ENCODE data around the gene LAMC1. TPM values are rescaled to one million over a fixed set of nuclear protein-coding genes. Genes with fewer than 3 reads are reported as not detected.

LAMC1 gene
- total and polyA plus RNA-seq, 10 of the 15 experiments (the other 5 are each of a cell fraction or from before 2014, with no cell fraction given): 4.6 to 51.4 (median 25.6) TPM

GRCh38 chr1:183012301-183012994 is 10.8 kb upstream of the LAMC1 start (continued):
- TF ChIP-seq ZBTB40 (IDR thresholded peaks at IDR 0.05; ENCODE audit: borderline replicate concordance) (no peak), ZNF24 (IDR thresholded peaks at IDR 0.05) (no peak), SUZ12 (IDR thresholded peaks at IDR 0.05; ENCODE audit: unreplicated experiment) (no peak), YY1 (IDR thresholded peaks at IDR 0.05; ENCODE audit: low read depth, low read length) (no peak), LARP7 (IDR thresholded peaks at IDR 0.05) (no peak)

GRCh38 chr1:183019139-183019740 is 4.0 kb upstream of the LAMC1 start:
- H3K27me3 ChIP-seq (replicated peaks in 1 of 2; ENCODE audit: control insufficient read depth in 2 of 2, insufficient read depth in 2 of 2, low read length in 1 of 2): no peaks in the 10 kb centered on the region
- H2AFZ ChIP-seq (ENCODE audit: control insufficient read depth, low read depth, low read length): no peak overlapping the region
- peaks cover 6% of the 10 kb centered on the region; the same call in 1 of the 2 replicates for H3K4me1 ChIP-seq (ENCODE audit: control insufficient read depth, insufficient read depth, low read length)
- no peak overlapping the region for H3K27ac ChIP-seq (ENCODE audit: control insufficient read depth, insufficient read depth)
- DNase-seq (ENCODE audit: low read depth, low spot score) (no peak), FAIRE-seq (no peak), ATAC-seq (no peak)
- no TSS peak for BruUV-seq (replicated peaks)
- no peak overlapping the region for H3K4me2 ChIP-seq (ENCODE audit: control insufficient read depth, insufficient read depth)
- in situ Hi-C loops (cut with MboI) (no loop called here), intact Hi-C loops (cut with micrococcal nuclease; ENCODE audit: unreplicated experiment) (no loop called here)
- 30% methylated on average over 3 of the region's 3 CpGs for WGBS (ENCODE audit: insufficient coverage, insufficient replicate concordance, low lambda C conversion rate, missing lambda C conversion rate)
- ChIA-PET CTCF (interaction anchor here (0.8 to 1.2 kb wide), 3 partner anchors 10 to 55 kb away, joined by 3 to 4 read pairs (median 3); no protein-coding TSS in a partner anchor), RAD21 (ENCODE audit: unreplicated experiment) (interaction anchor here (1.6 kb wide), 1 partner anchor 52 kb away, joined by 5 read pairs; no protein-coding TSS in a partner anchor), POLR2A (no interaction called here), SMC1A (ENCODE audit: uncharacterized antibody, unreplicated experiment) (interaction anchor here (0.6 to 1.4 kb wide), 3 partner anchors 15 to 236 kb away, joined by 3 to 6 read pairs (median 5); no protein-coding TSS in a partner anchor)
- TF ChIP-seq IRF4 (IDR thresholded peaks at IDR 0.05; ENCODE audit: low read depth, low read length): no peak
- no peak for TF ChIP-seq ZNF622 (IDR thresholded peaks at IDR 0.05)
- TF ChIP-seq ATF2 (IDR thresholded peaks at IDR 0.05; ENCODE audit: low read length): no peak
- no peaks in the 10 kb centered on the region for H3K36me3 ChIP-seq (ENCODE audit: control insufficient read depth in 2 of 2, insufficient read depth in 2 of 2, low read length in 1 of 2)
- peaks cover 6% of the 10 kb centered on the region for H3K79me2 ChIP-seq (ENCODE audit: control insufficient read depth, insufficient read depth, low read length)
- no peak overlapping the region for H3K9ac ChIP-seq (ENCODE audit: control insufficient read depth, insufficient read depth, low read length)
- no peaks in the 10 kb centered on the region for H3K9me3 ChIP-seq (replicated peaks; ENCODE audit: control insufficient read depth, insufficient read depth, low read length)
- no peaks in the 10 kb centered on the region for H4K20me1 ChIP-seq (ENCODE audit: control insufficient read depth, insufficient read depth)
- no peak overlapping the region for H3K4me3 ChIP-seq
